Measurements from ENCODE around the gene PAX3.

The PAX3 gene

DNA sequence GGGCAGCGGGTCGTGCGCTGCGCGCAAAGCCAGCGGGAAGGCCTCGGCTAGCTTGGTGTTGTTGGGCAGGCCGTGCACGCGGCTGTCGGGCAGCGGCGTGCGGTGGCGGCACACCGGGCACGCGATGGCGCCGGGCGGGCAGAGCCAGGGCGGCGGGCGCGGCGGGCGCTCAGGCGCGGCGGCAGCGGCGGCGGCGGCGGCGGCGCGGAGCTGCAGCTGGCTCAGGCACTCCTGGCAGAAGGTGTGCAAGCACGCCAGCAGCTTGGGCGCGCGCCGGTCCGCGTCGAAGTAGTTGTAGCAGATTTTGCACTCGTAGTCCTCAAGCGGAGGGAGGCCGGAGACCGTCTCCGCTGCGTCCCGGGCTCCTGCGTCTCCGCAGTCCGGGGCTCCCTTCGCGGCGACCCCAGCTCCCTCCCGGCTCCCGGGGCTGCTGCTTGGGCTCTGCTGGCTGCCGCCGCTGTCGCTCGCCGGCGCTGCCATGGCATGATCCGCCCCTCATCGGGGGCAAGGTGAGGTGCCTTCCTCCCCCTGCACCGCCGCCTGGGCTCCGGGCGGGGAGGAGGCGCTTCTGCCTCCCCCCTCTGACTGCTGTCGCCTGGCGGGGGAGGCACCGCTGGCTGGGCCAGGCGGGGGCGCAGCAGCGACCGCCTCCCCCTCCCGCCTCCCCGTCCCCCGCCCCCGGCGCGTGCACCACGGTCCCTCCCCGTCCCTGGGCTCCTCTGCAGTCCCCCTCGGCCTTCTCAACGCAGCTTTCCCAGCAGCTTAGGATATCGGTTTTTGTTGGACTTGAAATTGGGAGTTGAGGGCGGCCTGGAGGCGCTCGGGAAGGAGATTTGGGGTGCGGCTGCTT is 21.0 kb upstream of the PAX3 start:
- peak; percentile 55 for DNase-seq (ENCODE audit: low read depth)
- peaks cover 52% of the 10 kb centered on the region for H3K27me3 ChIP-seq (replicated peaks; ENCODE audit: control insufficient read depth, insufficient read depth, low read length)

DNA sequence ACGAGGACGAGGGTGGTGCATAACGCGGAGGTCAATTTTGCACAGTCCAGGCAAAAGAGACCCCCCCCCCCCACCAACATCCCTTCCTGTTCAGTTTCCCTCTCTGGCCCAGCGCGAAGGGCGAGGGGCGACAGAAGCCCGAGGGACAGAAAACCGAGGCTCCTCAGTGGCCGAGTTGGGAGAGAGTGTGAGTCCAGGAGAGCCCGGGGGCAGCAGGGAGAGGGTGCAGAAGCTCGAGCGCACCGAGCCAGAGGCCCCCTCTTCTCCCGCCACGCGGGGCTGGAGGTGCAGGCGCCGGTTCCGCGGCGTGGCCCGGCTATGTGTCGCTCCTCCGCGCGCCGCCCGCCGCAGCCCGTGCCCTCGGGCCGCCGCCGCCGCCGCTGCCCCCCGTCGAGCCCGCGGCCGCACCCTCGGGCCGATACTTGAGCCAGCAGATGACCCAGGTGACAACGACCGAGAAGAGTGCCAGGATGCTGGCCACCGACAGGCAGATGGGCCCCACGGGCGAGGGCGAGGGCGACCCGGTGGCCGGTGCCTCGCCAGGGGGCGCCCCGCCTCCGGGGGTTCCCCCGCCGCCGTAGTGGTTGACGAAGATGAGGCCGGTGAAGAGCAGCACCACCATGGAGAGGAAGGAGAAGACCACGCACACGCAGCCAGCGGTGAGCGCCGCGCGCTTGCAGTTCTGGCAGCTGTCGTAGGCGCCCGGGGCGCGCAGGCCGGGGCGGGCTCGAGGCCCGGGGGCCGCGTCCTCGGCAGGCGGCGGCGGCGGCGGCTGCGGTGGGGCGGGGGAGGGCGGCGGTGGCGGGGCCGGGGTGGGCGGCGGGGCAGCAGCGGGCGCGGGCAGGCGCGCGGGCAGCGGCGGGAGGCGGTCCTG is 20.2 kb upstream of the PAX3 start:
- peak overlapping the region; percentile 81 for H3K4me3 ChIP-seq (ENCODE audit: low read length)
- no peak overlapping the region for H3K9ac ChIP-seq (ENCODE audit: low read length)
- peaks cover 7% of the 10 kb centered on the region for H3K4me1 ChIP-seq (ENCODE audit: control insufficient read depth, insufficient read depth, low read length)
- H3K36me3 ChIP-seq (ENCODE audit: control insufficient read depth, insufficient read depth, low read length, severe bottlenecking): no peaks in the 10 kb centered on the region
- peaks cover 60% of the 10 kb centered on the region for H3K27me3 ChIP-seq (replicated peaks; ENCODE audit: control insufficient read depth, insufficient read depth, low read length)
- peak; percentile 72 for DNase-seq (ENCODE audit: low read depth)
- H3K9me3 ChIP-seq (ENCODE audit: control insufficient read depth, low read length): no peaks in the 10 kb centered on the region

More for the DNA sequence above, 21.0 kb upstream of the PAX3 start:
- Histone ChIP-seq H3K9ac (ENCODE audit: low read length) (no peak overlapping the region), H3K36me3 (ENCODE audit: control insufficient read depth, insufficient read depth, low read length, severe bottlenecking) (no peaks in the 10 kb centered on the region), H3K9me3 (ENCODE audit: control insufficient read depth, low read length) (no peaks in the 10 kb centered on the region), H3K4me3 (ENCODE audit: low read length) (peak overlapping the region; percentile 64), H3K4me1 (ENCODE audit: control insufficient read depth, insufficient read depth, low read length) (peaks cover 7% of the 10 kb centered on the region)

DNA sequence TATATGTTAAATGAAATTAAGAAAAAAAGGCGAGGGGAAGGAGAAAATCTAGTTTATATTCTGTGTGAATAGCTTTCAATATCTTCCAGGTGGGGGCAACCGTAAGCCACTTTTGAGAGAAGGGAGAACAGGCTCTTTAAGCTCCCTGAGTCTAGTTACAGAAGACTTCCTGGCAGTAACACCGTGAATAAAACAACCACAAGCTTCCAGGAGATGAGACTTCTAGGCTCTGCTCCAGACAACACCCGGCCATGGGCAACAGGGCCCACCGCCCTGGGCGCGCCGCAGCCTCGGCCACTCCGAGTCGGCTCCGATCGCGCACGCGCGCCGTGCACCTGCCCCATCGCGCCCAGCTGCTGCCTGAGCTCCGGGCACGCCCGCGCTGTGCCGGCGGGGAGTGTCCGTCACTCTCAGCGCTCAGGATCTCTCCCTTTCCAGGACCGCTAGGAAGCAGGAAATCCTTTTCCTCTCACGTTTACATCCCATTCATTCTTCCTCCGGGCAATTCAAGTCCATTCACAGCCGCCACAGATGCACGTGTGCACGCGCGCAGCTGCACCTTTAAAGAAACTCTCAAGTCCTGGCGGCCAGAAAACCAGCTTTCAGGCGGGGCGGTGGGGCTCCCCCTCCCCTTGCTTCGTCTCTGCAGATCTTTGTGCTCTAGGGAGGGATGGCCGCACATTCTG is 19.4 kb upstream of the PAX3 start:
- peaks cover 65% of the 10 kb centered on the region for H3K27me3 ChIP-seq (replicated peaks; ENCODE audit: control insufficient read depth, insufficient read depth, low read length)
- H3K36me3 ChIP-seq (ENCODE audit: control insufficient read depth, insufficient read depth, low read length, severe bottlenecking): no peaks in the 10 kb centered on the region
- no peaks in the 10 kb centered on the region for H3K9me3 ChIP-seq (ENCODE audit: control insufficient read depth, low read length)
- peaks cover 7% of the 10 kb centered on the region for H3K4me1 ChIP-seq (ENCODE audit: control insufficient read depth, insufficient read depth, low read length)
- H3K4me3 ChIP-seq (ENCODE audit: low read length): peak overlapping the region; percentile 81
- H3K9ac ChIP-seq (ENCODE audit: low read length): no peak overlapping the region
- peak; percentile 78 for DNase-seq (ENCODE audit: low read depth)

DNA sequence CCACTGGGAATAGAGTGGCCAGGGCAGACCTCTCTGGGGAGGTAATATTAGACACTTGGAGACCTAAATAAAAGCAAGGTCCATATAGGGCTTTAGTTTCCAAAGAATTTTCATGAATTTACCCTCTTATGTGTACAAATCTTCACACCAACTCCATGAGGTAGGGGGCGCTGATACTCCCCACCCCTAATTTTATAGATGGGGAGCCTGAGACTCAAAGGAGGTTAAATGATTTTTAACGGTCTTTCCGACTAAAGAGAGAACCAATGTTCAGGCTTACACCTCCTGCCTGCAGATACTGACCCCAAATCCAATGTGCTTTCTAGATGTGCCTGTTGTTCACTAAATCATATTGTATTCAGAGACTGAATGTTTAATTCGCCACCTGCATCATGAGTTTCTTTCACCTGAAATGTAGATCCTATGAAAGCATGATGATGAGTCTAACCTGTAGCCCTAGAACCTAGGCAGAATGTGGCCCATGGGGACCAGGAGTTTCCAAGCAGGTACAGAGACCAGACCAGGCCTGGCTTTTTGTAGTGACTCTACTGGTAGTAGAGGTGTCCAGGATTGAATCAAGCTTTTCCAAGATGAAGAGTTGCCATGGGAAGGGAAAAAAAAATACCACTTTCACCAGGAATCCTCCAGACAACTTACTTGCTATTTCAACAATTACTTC is 16.8 kb upstream of the PAX3 start:
- Histone ChIP-seq H3K9ac (ENCODE audit: low read length) (no peak overlapping the region), H3K9me3 (ENCODE audit: control insufficient read depth, low read length) (no peaks in the 10 kb centered on the region), H3K27me3 (replicated peaks; ENCODE audit: control insufficient read depth, insufficient read depth, low read length) (peaks cover 74% of the 10 kb centered on the region), H3K4me3 (ENCODE audit: low read length) (no peak overlapping the region), H3K36me3 (ENCODE audit: control insufficient read depth, insufficient read depth, low read length, severe bottlenecking) (no peaks in the 10 kb centered on the region), H3K4me1 (ENCODE audit: control insufficient read depth, insufficient read depth, low read length) (peaks cover 7% of the 10 kb centered on the region)
- DNase-seq (ENCODE audit: low read depth): no peak

DNA sequence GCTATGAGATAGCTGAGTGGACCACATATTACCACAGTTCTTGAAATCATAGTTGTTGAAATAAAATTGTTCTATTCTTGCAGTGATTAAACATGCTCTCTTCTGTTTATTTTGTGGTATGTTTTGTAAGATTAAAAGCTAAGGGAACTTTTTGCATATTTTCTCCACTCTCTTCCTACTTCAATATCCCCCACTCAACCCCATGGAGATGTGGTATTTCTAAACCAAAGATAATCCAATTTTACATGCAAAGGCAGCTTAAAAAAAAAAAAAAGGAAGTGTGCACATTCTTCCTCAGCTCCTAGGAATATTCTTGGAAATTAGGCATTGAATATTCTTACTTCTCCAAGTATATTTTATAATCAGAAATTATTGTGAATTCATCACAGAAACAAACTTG is 15.0 kb upstream of the PAX3 start:
- Histone ChIP-seq H3K27me3 (replicated peaks; ENCODE audit: control insufficient read depth, insufficient read depth, low read length) (peaks cover 90% of the 10 kb centered on the region), H3K9me3 (ENCODE audit: control insufficient read depth, low read length) (peaks cover 3% of the 10 kb centered on the region), H3K9ac (ENCODE audit: low read length) (no peak overlapping the region), H3K36me3 (ENCODE audit: control insufficient read depth, insufficient read depth, low read length, severe bottlenecking) (no peaks in the 10 kb centered on the region), H3K4me3 (ENCODE audit: low read length) (no peak overlapping the region), H3K4me1 (ENCODE audit: control insufficient read depth, insufficient read depth, low read length) (peaks cover 7% of the 10 kb centered on the region)
- no peak for DNase-seq (ENCODE audit: low read depth)

DNA sequence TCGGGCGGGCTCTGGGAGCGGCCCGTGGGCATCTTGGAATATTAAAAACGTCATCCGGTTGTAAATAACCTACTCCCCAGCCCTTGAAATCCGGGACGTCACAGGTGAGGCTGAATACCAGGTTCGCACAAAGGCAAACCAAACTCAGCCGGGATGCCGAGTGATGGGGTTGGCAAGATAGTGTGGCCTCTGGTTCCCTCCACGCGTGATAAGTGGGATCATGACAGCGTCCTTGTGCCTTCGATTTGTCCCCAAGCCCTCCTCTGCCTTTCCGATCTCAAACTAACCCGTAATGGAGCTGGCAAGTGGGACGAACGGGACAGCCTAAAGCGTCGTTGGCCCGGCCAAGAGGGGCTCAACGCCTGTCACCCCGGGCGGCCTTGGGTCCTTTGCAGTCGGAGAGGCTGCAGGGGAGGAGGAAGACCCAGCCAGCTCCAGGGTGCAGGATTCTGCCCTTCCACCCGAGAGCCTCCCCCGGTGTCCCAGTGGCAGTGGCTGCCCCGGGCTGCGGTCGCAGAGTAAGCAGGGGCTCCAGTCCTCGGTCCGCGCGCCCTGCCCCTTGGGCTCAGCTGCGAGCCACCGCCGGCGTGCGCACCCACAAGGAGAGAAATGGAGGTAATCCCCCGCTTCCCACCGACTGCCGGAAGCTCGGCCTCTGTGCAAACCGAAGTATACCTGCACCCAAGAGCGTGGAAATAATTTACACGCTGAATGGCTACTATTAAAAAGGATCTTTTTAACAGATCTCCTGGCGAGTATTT is 13.4 kb upstream of the PAX3 start:
- Histone ChIP-seq H3K4me3 (ENCODE audit: low read length) (no peak overlapping the region), H3K9ac (ENCODE audit: low read length) (no peak overlapping the region), H3K27me3 (replicated peaks; ENCODE audit: control insufficient read depth, insufficient read depth, low read length) (peaks cover 94% of the 10 kb centered on the region), H3K9me3 (ENCODE audit: control insufficient read depth, low read length) (peaks cover 13% of the 10 kb centered on the region), H3K36me3 (ENCODE audit: control insufficient read depth, insufficient read depth, low read length, severe bottlenecking) (no peaks in the 10 kb centered on the region), H3K4me1 (ENCODE audit: control insufficient read depth, insufficient read depth, low read length) (no peaks in the 10 kb centered on the region)
- DNase-seq (ENCODE audit: low read depth): no peak

DNA sequence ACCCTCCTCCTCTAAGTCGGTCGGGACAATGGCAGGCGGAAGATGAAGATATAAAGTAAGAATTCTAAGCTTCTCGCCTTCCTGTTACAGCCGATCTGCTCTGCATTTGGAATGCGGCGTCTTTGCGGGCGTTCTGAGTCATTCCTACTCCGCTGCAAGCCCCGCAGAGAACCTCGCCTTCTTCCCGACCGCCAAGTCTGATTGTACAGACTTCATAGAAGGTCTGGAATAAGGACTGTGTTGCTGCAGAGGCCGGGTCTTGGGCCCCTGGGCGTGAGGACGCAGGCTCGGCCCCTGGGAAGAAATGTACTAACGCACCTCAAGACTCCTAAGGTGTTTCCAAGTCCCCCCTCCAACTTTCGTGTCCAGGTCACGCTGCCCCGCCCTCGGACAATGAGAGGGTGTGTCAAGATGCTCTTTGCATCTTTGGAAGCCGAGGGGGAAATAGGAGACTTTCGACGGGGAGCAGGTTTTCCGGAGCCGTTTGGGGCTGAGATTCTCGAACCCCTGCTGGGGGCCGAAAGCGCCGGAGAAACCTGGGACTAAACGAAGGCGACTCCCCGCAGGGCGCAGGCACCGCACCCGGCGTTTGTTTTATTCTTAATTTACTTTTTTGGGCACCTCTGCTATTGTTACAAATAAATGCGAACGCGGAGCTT is 12.7 kb upstream of the PAX3 start:
- no peak overlapping the region for H3K9ac ChIP-seq (ENCODE audit: low read length)
- DNase-seq (ENCODE audit: low read depth): no peak
- H3K36me3 ChIP-seq (ENCODE audit: control insufficient read depth, insufficient read depth, low read length, severe bottlenecking): no peaks in the 10 kb centered on the region
- peaks cover 98% of the 10 kb centered on the region for H3K27me3 ChIP-seq (replicated peaks; ENCODE audit: control insufficient read depth, insufficient read depth, low read length)
- peaks cover 13% of the 10 kb centered on the region for H3K9me3 ChIP-seq (ENCODE audit: control insufficient read depth, low read length)
- H3K4me3 ChIP-seq (ENCODE audit: low read length): no peak overlapping the region
- no peaks in the 10 kb centered on the region for H3K4me1 ChIP-seq (ENCODE audit: control insufficient read depth, insufficient read depth, low read length)

DNA sequence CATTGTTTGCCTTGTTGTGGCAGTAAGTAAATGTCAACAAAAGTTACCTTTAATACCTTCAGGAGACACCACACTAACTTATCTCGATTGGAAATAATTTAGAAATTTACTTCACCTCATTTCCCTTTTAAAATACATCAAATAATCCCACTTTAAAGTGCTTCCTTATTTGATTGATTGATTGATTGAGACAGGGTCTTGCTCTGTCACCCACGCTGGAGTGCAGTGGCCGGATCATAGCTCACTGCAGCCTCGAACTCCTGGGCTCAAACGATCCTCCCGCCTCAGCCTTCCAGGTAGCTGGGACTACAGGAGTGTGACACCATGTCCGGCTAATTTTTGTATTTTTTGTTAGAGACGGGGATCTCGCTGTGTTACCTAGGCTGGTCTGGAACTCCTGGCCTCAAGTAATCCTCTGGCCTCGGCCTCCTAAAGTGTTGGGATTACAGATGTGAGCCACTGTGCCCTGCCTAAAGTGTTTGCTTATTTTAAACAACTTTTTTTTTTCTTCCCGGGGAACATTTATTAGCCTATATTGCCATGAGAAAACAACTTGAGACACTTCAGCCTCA is 12.0 kb upstream of the PAX3 start:
- Histone ChIP-seq H3K27me3 (replicated peaks; ENCODE audit: control insufficient read depth, insufficient read depth, low read length) (peaks cover 100% of the 10 kb centered on the region), H3K4me3 (ENCODE audit: low read length) (no peak overlapping the region), H3K9ac (ENCODE audit: low read length) (no peak overlapping the region), H3K9me3 (ENCODE audit: control insufficient read depth, low read length) (peaks cover 13% of the 10 kb centered on the region), H3K4me1 (ENCODE audit: control insufficient read depth, insufficient read depth, low read length) (peaks cover under 1% of the 10 kb centered on the region), H3K36me3 (ENCODE audit: control insufficient read depth, insufficient read depth, low read length, severe bottlenecking) (no peaks in the 10 kb centered on the region)
- DNase-seq (ENCODE audit: low read depth): no peak

DNA sequence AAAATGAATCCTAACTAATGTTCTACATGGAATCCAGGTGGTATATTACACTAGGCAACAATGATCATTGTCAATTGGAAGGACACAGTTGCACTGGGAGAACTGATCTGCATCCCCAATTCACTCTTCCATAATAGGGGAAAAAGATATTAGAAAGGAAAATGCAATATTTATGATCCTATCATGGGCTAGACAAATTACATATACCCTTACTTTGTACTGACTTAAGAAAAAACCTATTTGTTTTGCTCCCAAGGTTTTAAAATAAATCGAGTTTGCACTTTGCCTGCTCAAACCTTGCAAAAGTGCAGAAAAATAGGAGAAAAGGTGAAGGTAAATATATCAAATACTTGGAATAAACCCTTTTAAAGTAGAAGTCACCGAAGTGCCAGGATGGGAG is 11.0 kb upstream of the PAX3 start:
- no peak overlapping the region for H3K4me3 ChIP-seq (ENCODE audit: low read length)
- peaks cover 13% of the 10 kb centered on the region for H3K9me3 ChIP-seq (ENCODE audit: control insufficient read depth, low read length)
- H3K27me3 ChIP-seq (replicated peaks; ENCODE audit: control insufficient read depth, insufficient read depth, low read length): peaks cover 100% of the 10 kb centered on the region
- peaks cover 6% of the 10 kb centered on the region for H3K4me1 ChIP-seq (ENCODE audit: control insufficient read depth, insufficient read depth, low read length)
- no peak overlapping the region for H3K9ac ChIP-seq (ENCODE audit: low read length)
- no peaks in the 10 kb centered on the region for H3K36me3 ChIP-seq (ENCODE audit: control insufficient read depth, insufficient read depth, low read length, severe bottlenecking)
- no peak for DNase-seq (ENCODE audit: low read depth)

DNA sequence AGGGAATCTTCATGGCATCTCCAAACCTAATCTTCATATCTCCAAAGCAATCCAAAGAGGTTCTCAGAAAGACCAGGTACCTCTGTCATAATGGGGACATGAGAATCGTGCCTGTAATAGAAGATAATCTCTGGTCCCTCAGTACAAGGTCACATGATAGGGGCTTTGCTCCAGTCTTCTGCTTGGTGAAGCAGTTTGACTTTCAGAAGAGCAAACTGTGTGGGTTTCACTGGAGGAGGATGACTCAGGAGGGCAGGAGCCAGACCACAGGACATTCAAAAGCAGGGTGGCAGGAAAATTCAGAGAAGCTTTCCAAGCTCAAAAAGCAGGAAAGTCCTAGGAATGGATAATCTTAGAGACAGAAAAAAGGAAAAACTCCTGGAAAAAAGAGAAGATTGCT is 10.6 kb upstream of the PAX3 start:
- Histone ChIP-seq H3K27me3 (replicated peaks; ENCODE audit: control insufficient read depth, insufficient read depth, low read length) (peaks cover 100% of the 10 kb centered on the region), H3K9me3 (ENCODE audit: control insufficient read depth, low read length) (peaks cover 13% of the 10 kb centered on the region), H3K4me1 (ENCODE audit: control insufficient read depth, insufficient read depth, low read length) (peaks cover 6% of the 10 kb centered on the region), H3K36me3 (ENCODE audit: control insufficient read depth, insufficient read depth, low read length, severe bottlenecking) (no peaks in the 10 kb centered on the region), H3K9ac (ENCODE audit: low read length) (no peak overlapping the region), H3K4me3 (ENCODE audit: low read length) (no peak overlapping the region)
- DNase-seq (ENCODE audit: low read depth): no peak
